ENCODE data around the gene ANO1.

DNA sequence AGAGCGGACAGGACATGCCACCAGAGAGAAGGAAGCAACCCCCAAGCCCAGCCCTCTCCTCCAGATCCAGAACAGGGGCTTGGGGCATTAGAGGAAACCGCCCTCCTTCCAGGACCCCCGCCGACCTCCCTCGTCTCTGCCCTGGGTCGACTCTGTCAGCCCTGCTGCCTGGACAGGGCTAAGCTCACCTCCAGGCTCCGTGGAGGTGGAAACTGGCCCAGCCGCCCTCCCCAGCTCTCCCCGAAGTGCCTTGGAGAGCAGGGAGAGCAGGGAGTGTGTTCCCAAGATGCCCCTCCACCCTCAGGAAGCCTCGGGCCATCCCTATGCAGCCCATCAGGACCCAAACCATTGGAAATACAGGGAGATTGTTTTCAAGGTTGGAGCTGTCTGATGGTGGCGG, 26.8 kb downstream of the ANO1 start:
- TF ChIP-seq, protein P1, sequence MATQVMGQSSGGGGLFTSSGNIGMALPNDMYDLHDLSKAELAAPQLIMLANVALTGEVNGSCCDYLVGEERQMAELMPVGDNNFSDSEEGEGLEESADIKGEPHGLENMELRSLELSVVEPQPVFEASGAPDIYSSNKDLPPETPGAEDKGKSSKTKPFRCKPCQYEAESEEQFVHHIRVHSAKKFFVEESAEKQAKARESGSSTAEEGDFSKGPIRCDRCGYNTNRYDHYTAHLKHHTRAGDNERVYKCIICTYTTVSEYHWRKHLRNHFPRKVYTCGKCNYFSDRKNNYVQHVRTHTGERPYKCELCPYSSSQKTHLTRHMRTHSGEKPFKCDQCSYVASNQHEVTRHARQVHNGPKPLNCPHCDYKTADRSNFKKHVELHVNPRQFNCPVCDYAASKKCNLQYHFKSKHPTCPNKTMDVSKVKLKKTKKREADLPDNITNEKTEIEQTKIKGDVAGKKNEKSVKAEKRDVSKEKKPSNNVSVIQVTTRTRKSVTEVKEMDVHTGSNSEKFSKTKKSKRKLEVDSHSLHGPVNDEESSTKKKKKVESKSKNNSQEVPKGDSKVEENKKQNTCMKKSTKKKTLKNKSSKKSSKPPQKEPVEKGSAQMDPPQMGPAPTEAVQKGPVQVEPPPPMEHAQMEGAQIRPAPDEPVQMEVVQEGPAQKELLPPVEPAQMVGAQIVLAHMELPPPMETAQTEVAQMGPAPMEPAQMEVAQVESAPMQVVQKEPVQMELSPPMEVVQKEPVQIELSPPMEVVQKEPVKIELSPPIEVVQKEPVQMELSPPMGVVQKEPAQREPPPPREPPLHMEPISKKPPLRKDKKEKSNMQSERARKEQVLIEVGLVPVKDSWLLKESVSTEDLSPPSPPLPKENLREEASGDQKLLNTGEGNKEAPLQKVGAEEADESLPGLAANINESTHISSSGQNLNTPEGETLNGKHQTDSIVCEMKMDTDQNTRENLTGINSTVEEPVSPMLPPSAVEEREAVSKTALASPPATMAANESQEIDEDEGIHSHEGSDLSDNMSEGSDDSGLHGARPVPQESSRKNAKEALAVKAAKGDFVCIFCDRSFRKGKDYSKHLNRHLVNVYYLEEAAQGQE (IDR thresholded peaks at IDR 0.05) = no peak
- TF ChIP-seq, protein P2, sequence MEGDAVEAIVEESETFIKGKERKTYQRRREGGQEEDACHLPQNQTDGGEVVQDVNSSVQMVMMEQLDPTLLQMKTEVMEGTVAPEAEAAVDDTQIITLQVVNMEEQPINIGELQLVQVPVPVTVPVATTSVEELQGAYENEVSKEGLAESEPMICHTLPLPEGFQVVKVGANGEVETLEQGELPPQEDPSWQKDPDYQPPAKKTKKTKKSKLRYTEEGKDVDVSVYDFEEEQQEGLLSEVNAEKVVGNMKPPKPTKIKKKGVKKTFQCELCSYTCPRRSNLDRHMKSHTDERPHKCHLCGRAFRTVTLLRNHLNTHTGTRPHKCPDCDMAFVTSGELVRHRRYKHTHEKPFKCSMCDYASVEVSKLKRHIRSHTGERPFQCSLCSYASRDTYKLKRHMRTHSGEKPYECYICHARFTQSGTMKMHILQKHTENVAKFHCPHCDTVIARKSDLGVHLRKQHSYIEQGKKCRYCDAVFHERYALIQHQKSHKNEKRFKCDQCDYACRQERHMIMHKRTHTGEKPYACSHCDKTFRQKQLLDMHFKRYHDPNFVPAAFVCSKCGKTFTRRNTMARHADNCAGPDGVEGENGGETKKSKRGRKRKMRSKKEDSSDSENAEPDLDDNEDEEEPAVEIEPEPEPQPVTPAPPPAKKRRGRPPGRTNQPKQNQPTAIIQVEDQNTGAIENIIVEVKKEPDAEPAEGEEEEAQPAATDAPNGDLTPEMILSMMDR (IDR thresholded peaks at IDR 0.05; ENCODE audit: low read depth, low read length, missing input control) = no peak
- TF ChIP-seq JUND (IDR thresholded peaks at IDR 0.05) (no peak), YY1 (IDR thresholded peaks at IDR 0.05) (no peak), GABPA (IDR thresholded peaks at IDR 0.05 in 1 of 2, conservative IDR thresholded peaks at IDR 0.05 in 1 of 2) (no peak), HNF4A (conservative IDR thresholded peaks at IDR 0.05) (no peak), RXRA (IDR thresholded peaks at IDR 0.05) (no peak), FOXA1 (IDR thresholded peaks at IDR 0.05) (no peak)

Measured in liver (tissue), 3 donors.